HepG2 (cell line): Measurements from ENCODE around the gene CENPE. TPM values are rescaled to one million over a fixed set of nuclear protein-coding genes. Genes with fewer than 3 reads are reported as not detected.

Source experiments
- ATAC-seq: fragments of 200-7000 bp; cut with Tn5 transposase; 3 replicates; pipeline ENCODE4 v1.9.1; 2020; ENCODE audit warnings: mild to moderate bottlenecking, moderate library complexity
- BruUV-seq: library from RNA; stranded (reverse); fragments of 400-500 nt; replicated peaks from 2 replicates; lab custom pipeline; 2021; lab: Mats Ljungman, UMichigan
- CTCF ChIA-PET: fragments of 300-600 bp; formaldehyde crosslinking; extraction: SDS; loops from one replicate; lab custom pipeline; 2021; ENCODE audit warnings: low total read pairs, inconsistent platforms, low intra/inter-chr PET ratio; lab: Yijun Ruan, JAX
- POLR2A ChIA-PET: fragments of 350-600 bp; sonication (Branson Sonifier 250); formaldehyde crosslinking; loops from one replicate; lab custom pipeline; 2020; ENCODE audit warnings: antibody characterized with exemption, inconsistent platforms; lab: Yijun Ruan, JAX
- DNase-seq: peaks from one replicate; pipeline ENCODE4 v3.0.0-alpha.2; 2015; ENCODE audit warnings: low spot score
- FAIRE-seq: peaks from 3 replicates; lab custom pipeline; 2011; peaks lifted over from hg19 to GRCh38; lab: Jason Lieb, UNC
- H2AFZ ChIP-seq: one replicate; pipeline ENCODE4 v1.6.1; 2011; ENCODE audit warnings: low read length, inconsistent platforms
- H3K27ac ChIP-seq: fragments of 300-600 bp; 3 replicates; pipeline ENCODE4 v1.8.0; 2011; ENCODE audit warnings: mixed run types, mild to moderate bottlenecking, mixed read lengths, low read length, inconsistent platforms; ENCODE audit not compliant: insufficient read depth; ENCODE audit errors: extremely low read length
- H3K27me3 ChIP-seq, 2 experiments: fragments of 200-600 bp in 1 of 2; 2 replicates in 1 of 2; 3 replicates in 1 of 2; pipeline versions ENCODE4 v1.6.0 to v1.8.0; 2011; ENCODE audit warnings: low read length in 2 of 2, mild to moderate bottlenecking in 2 of 2, moderate library complexity in 2 of 2, inconsistent platforms in 1 of 2; ENCODE audit not compliant: insufficient read depth in 2 of 2, control insufficient read depth in 1 of 2
- H3K36me3 ChIP-seq, 2 experiments: fragments of 200-600 bp in 1 of 2; replicated peaks in 1 of 2; 2 replicates in 1 of 2; 3 replicates in 1 of 2; pipeline versions ENCODE4 v1.5.1 to v1.8.0; 2011; ENCODE audit warnings: low read length in 2 of 2, inconsistent platforms in 1 of 2; ENCODE audit not compliant: insufficient read depth in 2 of 2, control insufficient read depth in 1 of 2
- H3K4me1 ChIP-seq: 2 replicates; pipeline ENCODE4 v1.5.1; 2012; ENCODE audit warnings: low read length, inconsistent platforms; ENCODE audit not compliant: insufficient read depth
- H3K4me2 ChIP-seq: 2 replicates; pipeline ENCODE4 v1.6.0; 2011; ENCODE audit warnings: low read depth, low read length, inconsistent platforms
- H3K4me3 ChIP-seq, 3 experiments: fragments of 200-600 bp in 1 of 3; sonication (generic), shearing (Covaris generic) in 1 of 3; replicated peaks in 1 of 3; 2 replicates each; pipeline ENCODE4 v1.5.1; 2011 to 2016; ENCODE audit warnings: low read length in 3 of 3, inconsistent platforms in 2 of 3, low read depth in 2 of 3, mild to moderate bottlenecking in 2 of 3, control low read depth in 1 of 3, mixed read lengths in 1 of 3; ENCODE audit not compliant: insufficient read depth in 1 of 3
- H3K79me2 ChIP-seq: one replicate; pipeline ENCODE4 v1.6.1; 2011; ENCODE audit warnings: low read length, inconsistent platforms; ENCODE audit not compliant: insufficient read depth
- H3K9ac ChIP-seq: 2 replicates; pipeline ENCODE4 v1.6.0; 2011; ENCODE audit warnings: mild to moderate bottlenecking, low read depth, low read length, inconsistent platforms; ENCODE audit not compliant: insufficient read depth
- H3K9me3 ChIP-seq: 2 replicates; pipeline ENCODE4 v1.5.1; 2012; ENCODE audit warnings: mild to moderate bottlenecking, low read length
- H4K20me1 ChIP-seq: 2 replicates; pipeline ENCODE4 v1.6.0; 2011; ENCODE audit warnings: inconsistent platforms, mild to moderate bottlenecking, low read length, moderate library complexity; ENCODE audit not compliant: insufficient read depth
- GRHL1 ChIP-seq: sonication (generic); formaldehyde crosslinking; conservative IDR thresholded peaks from 2 replicates; pipeline ENCODE4 v1.8.0; 2022; ENCODE audit warnings: missing genetic modification reagents
- KDM4B ChIP-seq: sonication (generic); formaldehyde crosslinking; IDR thresholded peaks from 2 replicates; pipeline ENCODE4 v1.4.0; 2020; ENCODE audit warnings: missing genetic modification reagents
- MAFF ChIP-seq: IDR thresholded peaks from 2 replicates; pipeline ENCODE4 v1.6.1; 2011; ENCODE audit warnings: low read depth, low read length, improper control_type of control experiment
- MAFK ChIP-seq, 2 experiments: IDR thresholded peaks in 1 of 2; conservative IDR thresholded peaks in 1 of 2; 2 replicates each; pipeline ENCODE4 v1.6.1; 2011; ENCODE audit warnings: improper control_type of control experiment in 2 of 2, low read length in 2 of 2
- PBX2 ChIP-seq: IDR thresholded peaks from 2 replicates; pipeline ENCODE4 v1.6.1; 2016; ENCODE audit warnings: control low read depth
- RAD51 ChIP-seq: fragments of 450-650 bp; IDR thresholded peaks from 2 replicates; pipeline ENCODE4 v1.6.1; 2016; ENCODE audit warnings: borderline replicate concordance
- SKI ChIP-seq: fragments of 450-650 bp; IDR thresholded peaks from one replicate; pipeline ENCODE4 v1.6.1; 2018; ENCODE audit warnings: mild to moderate bottlenecking; ENCODE audit not compliant: partially characterized antibody
- ZNF136 ChIP-seq: sonication (generic); formaldehyde crosslinking; IDR thresholded peaks from 2 replicates; pipeline ENCODE4 v1.8.1; 2022; ENCODE audit warnings: low read depth, mild to moderate bottlenecking, moderate library complexity, missing genetic modification reagents
- ZNF441 ChIP-seq: sonication (generic); formaldehyde crosslinking; IDR thresholded peaks from 2 replicates; pipeline ENCODE4 v1.7.0; 2021; ENCODE audit warnings: missing genetic modification reagents, borderline replicate concordance
- WGBS: methylation state at CpG from one replicate; pipeline ENCODE4 v1.1.6; 2017; ENCODE audit warnings: low lambda C conversion rate; 5-methylcytosine and 5-hydroxymethylcytosine counted together
- in situ Hi-C: cut with HindIII; loops from 2 replicates; pipeline ENCODE4 v1.10.0; 2017; ENCODE audit warnings: low pct_unique_long_range_greater_than_20kb; ENCODE audit not compliant: extremely low pct_ligation_motif_present
- intact Hi-C: fragments of 100-400 bp; cut with micrococcal nuclease; formaldehyde crosslinking; loops from one replicate; pipeline ENCODE4 v1.10.0; 2022; ENCODE audit not compliant: unreplicated experiment
- polyA plus RNA-seq, 8 experiments: library from polyadenylated mRNA; depleted of rRNA in 3 of 8; stranded (reverse) in 7 of 8; unstranded in 1 of 8; fragments of >200 nt; fragmentation: Illumina TruSeq in 4 of 8; extraction: Trizol in 4 of 8; gene quantifications; 2 replicates each; pipeline versions ENCODE4 v1.2.1 to v1.2.3, GENCODE V29; 2011 to 2016; ENCODE audit warnings: low read depth in 4 of 8, missing spikeins in 1 of 8, mixed read lengths in 1 of 8; ENCODE audit not compliant: insufficient read depth in 1 of 8
- total RNA-seq, 5 experiments: library from RNA; depleted of rRNA; stranded (reverse); fragments of >200 nt; fragmentation: Illumina TruSeq; extraction: Trizol; gene quantifications; 2 replicates each; pipeline ENCODE4 v1.2.3, GENCODE V29; 2016; ENCODE audit warnings: low read depth in 1 of 5

The CENPE gene
- total and polyA plus RNA-seq, 2 of the 13 experiments (the other 11 are each of a cell fraction or from before 2014, with no cell fraction given), result 2.1 to 19.8 TPM

- no peak for TF ChIP-seq GRHL1 (CRISPR knock-in tag)
- TF ChIP-seq ZNF441 (CRISPR knock-in tag), result no peak
- no peak for TF ChIP-seq KDM4B (CRISPR knock-in tag)
- no peak for TF ChIP-seq SKI
- TF ChIP-seq PBX2 (CRISPR knock-in tag), result no peak
These were observed 3.6 kb upstream of the CENPE start (continued) for GRCh38 chr4:103201724-103202123.

- Histone ChIP-seq H3K9me3 (no peaks in the 10 kb centered on the region), H4K20me1 (no peaks in the 10 kb centered on the region), H2AFZ (no peak overlapping the region), H3K9ac (no peak overlapping the region), H3K4me1 (peaks cover 37% of the 10 kb centered on the region), H3K79me2 (peaks cover 9% of the 10 kb centered on the region), H3K27me3 (no peaks in the 10 kb centered on the region; a peak in 1 of 5 replicates), H3K36me3 (no peaks in the 10 kb centered on the region), H3K27ac (no peak overlapping the region), H3K4me2 (peak overlapping the region; percentile 55), H3K4me3 (no peak overlapping the region)
- ATAC-seq, result no peak
- no peak for TF ChIP-seq ZNF136 (CRISPR knock-in tag)
- TF ChIP-seq MAFK (conservative IDR thresholded peaks at IDR 0.05 in 1 of 2, IDR thresholded peaks at IDR 0.05 in 1 of 2; ENCODE audit: low read length in 2 of 2), result peak; percentile 98 to 99
- no peak for TF ChIP-seq RAD51
- TF ChIP-seq MAFF, result peak; percentile 98
- ChIA-PET POLR2A (no interaction called here), CTCF (no interaction called here)
- in situ Hi-C loops (loop anchor here (10.0 kb wide), 2 partner anchors 584 to 734 kb away; no protein-coding TSS in a partner anchor), intact Hi-C loops (loop anchor here (5.0 to 10.0 kb wide), 3 partner anchors 384 to 731 kb away; no protein-coding TSS in a partner anchor)
- BruUV-seq, result no TSS peak
- FAIRE-seq, result no peak
- no peak for DNase-seq
- WGBS, result no CpG with 5 or more reads among the region's 2 CpGs
These were observed 3.1 kb upstream of the CENPE start for GRCh38 chr4:103201253-103201652.
